WTC11 (cell line): ENCODE results near the gene SERBP1. TPM values are rescaled to one million over a fixed set of nuclear protein-coding genes. Genes with fewer than 3 reads are reported as not detected.

ENCODE experiments used
- ATAC-seq: fragments of 200-7000 bp; cut with Tn5 transposase; 2 replicates; pipeline ENCODE4 v1.10.0; 2021; ENCODE audit warnings: mild to moderate bottlenecking, moderate library complexity
- CTCF ChIA-PET: fragments of 300-600 bp; sonication (Branson Sonifier 250); formaldehyde crosslinking; loops from one replicate; lab custom pipeline; 2021; ENCODE audit warnings: antibody characterized with exemption; lab: Charles Lee
- POLR2A ChIA-PET: fragments of 350-600 bp; sonication (Branson Sonifier 250); formaldehyde crosslinking; loops from one replicate; lab custom pipeline; 2021; ENCODE audit warnings: antibody characterized with exemption; lab: Charles Lee
- DNase-seq: peaks from one replicate; pipeline ENCODE4 v3.0.0; 2021; ENCODE audit warnings: low spot score
- H3K27ac Mint-ChIP-seq: 2 replicates; pipeline ENCODE4 v1.8.0; 2021; ENCODE audit warnings: mixed read lengths
- H3K27me3 Mint-ChIP-seq: 2 replicates; pipeline ENCODE4 v1.8.0; 2021; ENCODE audit warnings: low read depth, mild to moderate bottlenecking, moderate library complexity, mixed read lengths
- H3K36me3 Mint-ChIP-seq: 2 replicates; pipeline ENCODE4 v1.8.0; 2021; ENCODE audit warnings: mixed read lengths
- H3K4me1 Mint-ChIP-seq: 2 replicates; pipeline ENCODE4 v1.8.0; 2022; ENCODE audit warnings: mixed read lengths
- H3K4me3 Mint-ChIP-seq: 2 replicates; pipeline ENCODE4 v1.8.0; 2021; ENCODE audit warnings: mild to moderate bottlenecking, moderate library complexity, mixed read lengths
- H3K9me3 Mint-ChIP-seq: 2 replicates; pipeline ENCODE4 v1.8.0; 2021; ENCODE audit warnings: mixed read lengths
- ATF1 ChIP-seq: sonication (generic); formaldehyde crosslinking; IDR thresholded peaks from 2 replicates; pipeline ENCODE4 v1.8.1; 2023; ENCODE audit warnings: mild to moderate bottlenecking, moderate library complexity, missing genetic modification reagents
- ATF2 ChIP-seq: sonication (generic); formaldehyde crosslinking; IDR thresholded peaks from 2 replicates; pipeline ENCODE4 v1.8.1; 2022; ENCODE audit warnings: low read depth, missing genetic modification reagents, borderline replicate concordance
- ATF3 ChIP-seq: sonication (generic); formaldehyde crosslinking; conservative IDR thresholded peaks from 2 replicates; pipeline ENCODE4 v1.8.1; 2022; ENCODE audit warnings: mild to moderate bottlenecking, missing genetic modification reagents
- CREB1 ChIP-seq: sonication (generic); formaldehyde crosslinking; IDR thresholded peaks from 2 replicates; pipeline ENCODE4 v1.8.0; 2023; ENCODE audit warnings: mild to moderate bottlenecking, missing genetic modification reagents
- E2F4 ChIP-seq: sonication (generic); formaldehyde crosslinking; IDR thresholded peaks from 2 replicates; pipeline ENCODE4 v1.8.1; 2022; ENCODE audit warnings: low read depth, mild to moderate bottlenecking, moderate library complexity, missing genetic modification reagents, borderline replicate concordance
- EMX1 ChIP-seq: fragments of 250-450 bp; sonication (Bioruptor Pico); IDR thresholded peaks from 2 replicates; pipeline ENCODE4 v1.8.0; 2021; ENCODE audit warnings: mild to moderate bottlenecking
- ETV6 ChIP-seq: sonication (generic); formaldehyde crosslinking; IDR thresholded peaks from 2 replicates; pipeline ENCODE4 v1.8.1; 2022; ENCODE audit warnings: mild to moderate bottlenecking, missing genetic modification reagents
- FOXP1 ChIP-seq: sonication (generic); formaldehyde crosslinking; IDR thresholded peaks from 2 replicates; pipeline ENCODE4 v1.8.0; 2022; ENCODE audit warnings: missing genetic modification reagents, mild to moderate bottlenecking, moderate library complexity, borderline replicate concordance
- FOXP4 ChIP-seq: sonication (generic); formaldehyde crosslinking; IDR thresholded peaks from 2 replicates; pipeline ENCODE4 v1.8.0; 2022; ENCODE audit warnings: mild to moderate bottlenecking, missing genetic modification reagents
- HMGA2 ChIP-seq: fragments of 250-450 bp; sonication (Bioruptor Pico); IDR thresholded peaks from 2 replicates; pipeline ENCODE4 v1.4.0; 2021; ENCODE audit warnings: mild to moderate bottlenecking, moderate library complexity
- JAZF1 ChIP-seq: fragments of 250-450 bp; sonication (Bioruptor Pico); IDR thresholded peaks from 2 replicates; pipeline ENCODE4 v1.9.0; 2021; ENCODE audit warnings: moderate library complexity, mild to moderate bottlenecking, inconsistent platforms
- NR3C1 ChIP-seq: sonication (generic); formaldehyde crosslinking; conservative IDR thresholded peaks from 2 replicates; pipeline ENCODE4 v1.8.1; 2023; ENCODE audit warnings: low read depth, mild to moderate bottlenecking, missing genetic modification reagents
- RELA ChIP-seq: sonication (generic); formaldehyde crosslinking; IDR thresholded peaks from 2 replicates; pipeline ENCODE4 v1.8.1; 2022; ENCODE audit warnings: missing genetic modification reagents, mild to moderate bottlenecking, borderline replicate concordance
- SMAD4 ChIP-seq: sonication (generic); formaldehyde crosslinking; IDR thresholded peaks from 2 replicates; pipeline ENCODE4 v1.8.0; 2022; ENCODE audit warnings: mild to moderate bottlenecking, missing genetic modification reagents
- ZNF138 ChIP-seq: sonication (generic); formaldehyde crosslinking; conservative IDR thresholded peaks from 2 replicates; pipeline ENCODE4 v1.8.1; 2022; ENCODE audit warnings: mild to moderate bottlenecking, moderate library complexity, missing genetic modification reagents
- ZNF232 ChIP-seq: sonication (generic); formaldehyde crosslinking; IDR thresholded peaks from 2 replicates; pipeline ENCODE4 v1.8.0; 2022; ENCODE audit warnings: mild to moderate bottlenecking, missing genetic modification reagents
- ZNF416 ChIP-seq: fragments of 250-450 bp; sonication (Bioruptor Pico); IDR thresholded peaks from 2 replicates; pipeline ENCODE4 v1.9.0; 2021; ENCODE audit warnings: mild to moderate bottlenecking, inconsistent platforms
- ZNF425 ChIP-seq: fragments of 250-450 bp; sonication (Bioruptor Pico); conservative IDR thresholded peaks from 2 replicates; pipeline ENCODE4 v1.9.0; 2021; ENCODE audit warnings: mild to moderate bottlenecking
- ZNF671 ChIP-seq: fragments of 250-450 bp; sonication (Bioruptor Pico); IDR thresholded peaks from 2 replicates; pipeline ENCODE4 v1.8.0; 2021; ENCODE audit warnings: mild to moderate bottlenecking
- total RNA-seq: library from RNA; stranded (reverse); gene quantifications from 3 replicates; pipeline ENCODE4 v1.2.3, GENCODE V29; 2021

The SERBP1 gene
- total RNA-seq, 1 experiment from 2014 or later = 543 TPM

- TF ChIP-seq ZNF425 (CRISPR knock-in tag) = no peak
- no peak for TF ChIP-seq SMAD4
- TF ChIP-seq ATF2 = no peak
- TF ChIP-seq EMX1 (CRISPR knock-in tag) = no peak
Measured at GRCh38 chr1:67441739-67442281, 11.6 kb upstream of the SERBP1 start (continued).

- Mint-ChIP-seq H3K27ac (no peak overlapping the region), H3K36me3 (no peaks in the 10 kb centered on the region), H3K27me3 (no peaks in the 10 kb centered on the region; the same call in 1 of the 2 replicates), H3K9me3 (no peaks in the 10 kb centered on the region), H3K4me3 (no peak overlapping the region), H3K4me1 (peaks cover 5% of the 10 kb centered on the region)
- DNase-seq = no peak
- peak; percentile 56 for ATAC-seq
- TF ChIP-seq ETV6 (CRISPR knock-in tag) (no peak), CREB1 (CRISPR knock-in tag) (no peak), E2F4 (CRISPR knock-in tag) (no peak), FOXP4 (CRISPR knock-in tag) (no peak), ATF1 (CRISPR knock-in tag) (no peak), JAZF1 (CRISPR knock-in tag) (no peak), RELA (CRISPR knock-in tag) (no peak), ZNF232 (no peak), NR3C1 (CRISPR knock-in tag) (no peak), ZNF671 (CRISPR knock-in tag) (no peak)
- CTCF ChIA-PET = interaction anchor here (1.6 kb wide), 1 partner anchor 94 kb away, joined by 4 read pairs; no protein-coding TSS in a partner anchor
- POLR2A ChIA-PET = interaction anchor here (0.6 kb wide), 1 partner anchor 23 kb away, joined by 5 read pairs; no protein-coding TSS in a partner anchor
Measured at GRCh38 chr1:67441183-67441582, 11.0 kb upstream of the SERBP1 start.

- H3K27ac Mint-ChIP-seq = no peak overlapping the region
- H3K4me3 Mint-ChIP-seq = no peak overlapping the region
- TF ChIP-seq FOXP1 (CRISPR knock-in tag) (no peak), ATF3 (no peak), ZNF416 (CRISPR knock-in tag) (no peak), ZNF138 (CRISPR knock-in tag) (no peak), HMGA2 (no peak), ZNF425 (CRISPR knock-in tag) (no peak)
- ATAC-seq (no peak), DNase-seq (no peak)
- ChIA-PET POLR2A (interaction anchor here (0.6 kb wide), 1 partner anchor 22 kb away, joined by 5 read pairs; no protein-coding TSS in a partner anchor), CTCF (no interaction called here)
- H3K9me3 Mint-ChIP-seq = no peaks in the 10 kb centered on the region
- H3K36me3 Mint-ChIP-seq = no peaks in the 10 kb centered on the region
- H3K27me3 Mint-ChIP-seq = no peaks in the 10 kb centered on the region; the same call in 1 of the 2 replicates
- peaks cover 5% of the 10 kb centered on the region for H3K4me1 Mint-ChIP-seq
Measured at GRCh38 chr1:67440339-67440738, 10.1 kb upstream of the SERBP1 start.
